Stimulated activated CD4-positive, alpha-beta T cell treated with anti-CD3 and anti-CD28 coated beads, Interleukin-4, amount 100 ng/mL, for 24 hours (primary cell): ENCODE measurements around the gene SHANK1.
A peak's percentile ranks its signal among the peaks of the same experiment; 100 is the strongest.

ENCODE experiments used
- DNase-seq: peaks from one replicate; pipeline ENCODE4 v3.0.0-alpha.2; 2020

SHANK1 gene

GRCh38 chr19:50728084-50728737, 8.6 kb upstream of the SHANK1 start:
- peak; percentile 71 for DNase-seq

- no peak for DNase-seq
Observed at GRCh38 chr19:50725911-50726230, 6.3 kb upstream of the SHANK1 start.

- no peak for DNase-seq
Observed at GRCh38 chr19:50725218-50725910, 5.8 kb upstream of the SHANK1 start.

- peak; percentile 91 for DNase-seq
Observed at GRCh38 chr19:50724522-50725217, 5.1 kb upstream of the SHANK1 start.

- no peak for DNase-seq
Observed at GRCh38 chr19:50723735-50724521, 4.3 kb upstream of the SHANK1 start.

- DNase-seq = no peak
Observed at GRCh38 chr19:50723069-50723468, 3.5 kb upstream of the SHANK1 start, which contains the start of gene CLEC11A. Gene CLEC11A, plus strand, starts transcription at chr19:50723364. Its CDS starts 162 bp downstream, at chr19:50723526.

GRCh38 chr19:50722201-50723013, 2.8 kb upstream of the SHANK1 start:
- DNase-seq = no peak

GRCh38 chr19:50721441-50722137, 2.0 kb upstream of the SHANK1 start:
- no peak for DNase-seq

- no peak for DNase-seq
Observed at GRCh38 chr19:50720921-50721381, 1.3 kb upstream of the SHANK1 start.

- no peak for DNase-seq
Observed at GRCh38 chr19:50720181-50720920, 749 bp upstream of the SHANK1 start.

- no peak for DNase-seq
Observed at GRCh38 chr19:50719119-50719435, 525 bp downstream of the SHANK1 start.

- no peak for DNase-seq
Observed at GRCh38 chr19:50718255-50719118, 1.1 kb downstream of the SHANK1 start.

- DNase-seq = no peak
Observed at GRCh38 chr19:50717891-50718254, 1.7 kb downstream of the SHANK1 start.

- no peak for DNase-seq
Observed at GRCh38 chr19:50717026-50717723, 2.4 kb downstream of the SHANK1 start.

- DNase-seq = no peak
Observed at GRCh38 chr19:50716178-50717025, 3.2 kb downstream of the SHANK1 start.

- no peak for DNase-seq
Observed at GRCh38 chr19:50713556-50714236, 5.9 kb downstream of the SHANK1 start.

- no peak for DNase-seq
Observed at GRCh38 chr19:50712833-50713232, 6.8 kb downstream of the SHANK1 start.

- DNase-seq = no peak
Observed at GRCh38 chr19:50711805-50712204, 7.8 kb downstream of the SHANK1 start.
